Breast epithelium (tissue), 3 donors: ENCODE results near the gene FBXW8.

Experiments used
- CTCF ChIP-seq, 3 donors: fragments of 450-650 bp; IDR thresholded peaks; one replicate each; pipeline ENCODE4 v1.5.1; 2016 to 2017; ENCODE audit warnings: antibody characterized with exemption in 3 of 3, mild to moderate bottlenecking in 3 of 3, moderate library complexity in 3 of 3
- POLR2A ChIP-seq: fragments of 450-650 bp; IDR thresholded peaks from one replicate; pipeline ENCODE4 v1.6.1; 2016; ENCODE audit warnings: antibody characterized with exemption, mild to moderate bottlenecking, moderate library complexity

GRCh38 chr12:116881325-116881876 is 29.3 kb upstream of the FBXW8 start, which contains the start of gene HRK:
- TF ChIP-seq POLR2A (no peak), CTCF (IDR thresholded peaks at IDR 0.05) (no peak)
